HCT116 (cell line): Measurements from ENCODE around the gene NOC4L. TPM values are rescaled to one million over a fixed set of nuclear protein-coding genes. Genes with fewer than 3 reads are reported as not detected.

ENCODE experiments used
- ATAC-seq: fragments of 200-7000 bp; cut with Tn5 transposase; 2 replicates; pipeline ENCODE4 v1.9.1; 2020; ENCODE audit warnings: mild to moderate bottlenecking, moderate library complexity
- BruUV-seq: library from RNA; stranded (reverse); fragments of 400-500 nt; replicated peaks from 2 replicates; lab custom pipeline; 2021; lab: Mats Ljungman, UMichigan
- CTCF ChIA-PET: fragments of 300-600 bp; sonication (Branson Sonifier 250); formaldehyde crosslinking; loops from one replicate; lab custom pipeline; 2021; ENCODE audit warnings: antibody characterized with exemption; lab: Charles Lee
- POLR2A ChIA-PET: fragments of 300-600, 350-600 bp; sonication (Branson Sonifier 250); formaldehyde crosslinking; loops from one replicate; lab custom pipeline; 2021; ENCODE audit warnings: antibody characterized with exemption; lab: Charles Lee
- RAD21 ChIA-PET, 2 experiments: fragments of 300-600 bp; sonication (Branson Sonifier 250); formaldehyde crosslinking; loops; one replicate each; lab custom pipeline; 2023; ENCODE audit warnings: low total read pairs in 2 of 2; ENCODE audit not compliant: uncharacterized antibody in 2 of 2, unreplicated experiment in 2 of 2, low non-redundant PET in 1 of 2; lab: Charles Lee
- DNase-seq: peaks from one replicate; pipeline ENCODE4 v3.0.0-alpha.2; 2010; ENCODE audit warnings: low read depth, low spot score
- H2AFZ ChIP-seq: fragments of 200-600 bp; shearing (Covaris generic), sonication (generic); 2 replicates; pipeline ENCODE4 v1.6.1; 2017; ENCODE audit warnings: low read depth, mixed run types, mixed read lengths, antibody characterized with exemption, low read length; ENCODE audit not compliant: poor library complexity, severe bottlenecking
- H3K27ac ChIP-seq: 2 replicates; pipeline ENCODE4 v1.5.1; 2012; ENCODE audit warnings: low read depth, low read length
- H3K27me3 ChIP-seq: fragments of 200-600 bp; sonication (generic); 2 replicates; pipeline ENCODE4 v1.6.1; 2016; ENCODE audit warnings: mixed run types, low read length, mixed read lengths; ENCODE audit not compliant: insufficient read depth
- H3K36me3 ChIP-seq, 2 experiments: fragments of 200-500 bp in 1 of 2; fragments of 200-600 bp in 1 of 2; sonication (Bioruptor generic) in 1 of 2; sonication (generic) in 1 of 2; 2 replicates each; pipeline versions ENCODE4 v1.5.1 to v1.6.1; 2014 to 2016; ENCODE audit warnings: low read length in 2 of 2, inconsistent platforms in 1 of 2, mixed read lengths in 1 of 2, mixed run types in 1 of 2; ENCODE audit not compliant: insufficient read depth in 2 of 2, control insufficient read depth in 1 of 2
- H3K4me1 ChIP-seq, 2 experiments: fragments of 200-600 bp in 1 of 2; sonication (generic) in 1 of 2; 2 replicates each; pipeline versions ENCODE4 v1.5.1 to v1.6.1; 2012 to 2017; ENCODE audit warnings: low read length in 2 of 2, inconsistent platforms in 1 of 2, mild to moderate bottlenecking in 1 of 2, mixed read lengths in 1 of 2, mixed run types in 1 of 2, moderate library complexity in 1 of 2; ENCODE audit not compliant: insufficient read depth in 2 of 2, control insufficient read depth in 1 of 2
- H3K4me2 ChIP-seq: fragments of 200-600 bp; sonication (generic); 2 replicates; pipeline ENCODE4 v1.6.1; 2017; ENCODE audit warnings: mixed run types, low read length, mixed read lengths
- H3K4me3 ChIP-seq, 2 experiments: fragments of 200-600 bp in 1 of 2; sonication (generic) in 1 of 2; replicated peaks in 1 of 2; 2 replicates each; pipeline ENCODE4 v1.5.1; 2011 to 2016; ENCODE audit warnings: low read length in 2 of 2, control low read depth in 1 of 2, low read depth in 1 of 2, mild to moderate bottlenecking in 1 of 2, mixed read lengths in 1 of 2, mixed run types in 1 of 2
- H3K79me2 ChIP-seq: fragments of 200-600 bp; sonication (generic); 2 replicates; pipeline ENCODE4 v1.6.1; 2017; ENCODE audit warnings: mild to moderate bottlenecking, mixed run types, low read length, moderate library complexity, mixed read lengths; ENCODE audit not compliant: insufficient read depth
- H3K9ac ChIP-seq: fragments of 200-600 bp; sonication (generic); 2 replicates; pipeline ENCODE4 v1.6.1; 2016; ENCODE audit warnings: low read length, mixed read lengths
- H3K9me2 ChIP-seq: fragments of 200-600 bp; sonication (generic), shearing (Covaris generic); 2 replicates; pipeline ENCODE4 v1.6.1; 2017; ENCODE audit warnings: mixed run types, mild to moderate bottlenecking, moderate library complexity; ENCODE audit not compliant: insufficient read depth
- H3K9me3 ChIP-seq, 2 experiments: fragments of 200-500 bp in 1 of 2; fragments of 200-600 bp in 1 of 2; sonication (Bioruptor generic) in 1 of 2; sonication (generic) in 1 of 2; 2 replicates each; pipeline ENCODE4 v1.6.1; 2014 to 2017; ENCODE audit warnings: low read length in 2 of 2, mixed read lengths in 2 of 2, inconsistent platforms in 1 of 2, low read depth in 1 of 2, mild to moderate bottlenecking in 1 of 2, mixed run types in 1 of 2, moderate library complexity in 1 of 2; ENCODE audit not compliant: control insufficient read depth in 1 of 2, insufficient read depth in 1 of 2
- H4K20me1 ChIP-seq: fragments of 200-600 bp; sonication (generic), shearing (Covaris generic); 2 replicates; pipeline ENCODE4 v1.6.1; 2017; ENCODE audit warnings: mixed run types, mild to moderate bottlenecking, moderate library complexity; ENCODE audit not compliant: insufficient read depth
- CEBPB ChIP-seq: IDR thresholded peaks from 2 replicates; pipeline ENCODE4 v1.6.1; 2012; ENCODE audit warnings: low read depth
- ELF1 ChIP-seq: IDR thresholded peaks from 2 replicates; pipeline ENCODE4 v1.6.1; 2012; ENCODE audit warnings: low read depth, borderline replicate concordance
- EZH2 ChIP-seq: fragments of 200-600 bp; sonication (generic); IDR thresholded peaks from 2 replicates; pipeline ENCODE4 v1.6.1; 2017; ENCODE audit warnings: antibody characterized with exemption, mixed run types
- JUND ChIP-seq: IDR thresholded peaks from 2 replicates; pipeline ENCODE4 v1.6.1; 2012
- MAX ChIP-seq: IDR thresholded peaks from 2 replicates; pipeline ENCODE4 v1.6.1; 2012
- POLR2A ChIP-seq: IDR thresholded peaks from 2 replicates; pipeline ENCODE4 v1.7.0; 2011; ENCODE audit warnings: borderline replicate concordance; ENCODE audit not compliant: insufficient read depth, insufficient read length; ENCODE audit errors: extremely low read depth
- POLR2AphosphoS5 ChIP-seq: IDR thresholded peaks from 2 replicates; pipeline ENCODE4 v1.6.1; 2011; ENCODE audit warnings: mild to moderate bottlenecking, low read depth, low read length, moderate library complexity
- RAD21 ChIP-seq: IDR thresholded peaks from 2 replicates; pipeline ENCODE4 v1.6.1; 2012; ENCODE audit warnings: low read depth, mild to moderate bottlenecking
- TCF7L2 ChIP-seq: IDR thresholded peaks from 2 replicates; pipeline ENCODE4 v1.7.0; 2011; ENCODE audit warnings: borderline replicate concordance, inconsistent platforms; ENCODE audit not compliant: insufficient read depth, insufficient read length; ENCODE audit errors: extremely low read depth
- ZBTB33 ChIP-seq: IDR thresholded peaks from 2 replicates; pipeline ENCODE4 v1.6.1; 2011; ENCODE audit warnings: mild to moderate bottlenecking, low read length, moderate library complexity; ENCODE audit not compliant: insufficient replicate concordance; ENCODE audit errors: extremely low read depth
- ZFX ChIP-seq: fragments of 450-650 bp; IDR thresholded peaks from 2 replicates; pipeline ENCODE4 v1.6.1; 2017
- intact Hi-C: fragments of 100-400 bp; cut with micrococcal nuclease; formaldehyde crosslinking; loops from 2 replicates; pipeline ENCODE4 v1.10.0; 2022
- total RNA-seq: library from RNA; stranded (reverse); gene quantifications from one replicate; pipeline ENCODE4 v1.2.1, GENCODE V29; 2021; ENCODE audit not compliant: unreplicated experiment
- TF ChIP-seq, protein P1 (sequence below), 3 experiments: fragments of 200-600 bp in 1 of 3; sonication (generic) in 1 of 3; IDR thresholded peaks in 2 of 3; conservative IDR thresholded peaks in 1 of 3; 2 replicates each; pipeline ENCODE4 v1.5.1; 2012 to 2017; ENCODE audit warnings: low read depth in 2 of 3, low read length in 2 of 3, antibody characterized with exemption in 1 of 3, borderline replicate concordance in 1 of 3, control low read depth in 1 of 3, mild to moderate bottlenecking in 1 of 3, mixed read lengths in 1 of 3, mixed run types in 1 of 3, moderate library complexity in 1 of 3; ENCODE audit not compliant: insufficient read depth in 1 of 3
- TF ChIP-seq, protein P2 (sequence below): IDR thresholded peaks from 2 replicates; pipeline ENCODE4 v1.6.1; 2012

NOC4L gene
- total RNA-seq, 1 experiment from 2014 or later = 47.6 TPM

DNA sequence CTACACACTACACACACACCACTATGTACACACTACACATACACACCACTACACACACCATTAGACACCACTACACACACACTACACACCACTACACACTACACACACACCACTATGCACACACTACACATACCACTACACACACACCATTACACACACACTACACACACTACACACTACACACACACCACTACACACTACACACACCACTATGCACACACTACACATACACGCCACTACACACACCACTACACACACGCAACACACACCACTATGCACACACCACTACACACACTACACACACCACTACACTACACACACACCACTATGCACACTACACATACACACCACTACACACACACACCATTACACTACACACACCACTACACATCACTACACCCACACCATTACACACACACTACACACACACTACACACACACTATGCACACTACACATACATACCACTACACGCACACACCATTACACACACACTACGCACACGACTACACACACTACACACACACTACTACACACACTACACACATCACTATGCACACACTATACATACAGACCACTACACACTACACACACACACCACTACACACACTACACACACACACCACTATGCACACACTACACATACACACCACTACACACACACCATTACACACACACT is 13.6 kb downstream of the NOC4L start (continued):
- TF ChIP-seq, protein P1, sequence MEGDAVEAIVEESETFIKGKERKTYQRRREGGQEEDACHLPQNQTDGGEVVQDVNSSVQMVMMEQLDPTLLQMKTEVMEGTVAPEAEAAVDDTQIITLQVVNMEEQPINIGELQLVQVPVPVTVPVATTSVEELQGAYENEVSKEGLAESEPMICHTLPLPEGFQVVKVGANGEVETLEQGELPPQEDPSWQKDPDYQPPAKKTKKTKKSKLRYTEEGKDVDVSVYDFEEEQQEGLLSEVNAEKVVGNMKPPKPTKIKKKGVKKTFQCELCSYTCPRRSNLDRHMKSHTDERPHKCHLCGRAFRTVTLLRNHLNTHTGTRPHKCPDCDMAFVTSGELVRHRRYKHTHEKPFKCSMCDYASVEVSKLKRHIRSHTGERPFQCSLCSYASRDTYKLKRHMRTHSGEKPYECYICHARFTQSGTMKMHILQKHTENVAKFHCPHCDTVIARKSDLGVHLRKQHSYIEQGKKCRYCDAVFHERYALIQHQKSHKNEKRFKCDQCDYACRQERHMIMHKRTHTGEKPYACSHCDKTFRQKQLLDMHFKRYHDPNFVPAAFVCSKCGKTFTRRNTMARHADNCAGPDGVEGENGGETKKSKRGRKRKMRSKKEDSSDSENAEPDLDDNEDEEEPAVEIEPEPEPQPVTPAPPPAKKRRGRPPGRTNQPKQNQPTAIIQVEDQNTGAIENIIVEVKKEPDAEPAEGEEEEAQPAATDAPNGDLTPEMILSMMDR (IDR thresholded peaks at IDR 0.05 in 2 of 3, conservative IDR thresholded peaks at IDR 0.05 in 1 of 3; ENCODE audit: borderline replicate concordance in 1 of 3, insufficient read depth in 1 of 3, low read depth in 2 of 3, low read length in 2 of 3) = no peak
- TF ChIP-seq POLR2A = no peak
- TF ChIP-seq ELF1 = no peak
- TF ChIP-seq JUND = no peak
- TF ChIP-seq ZBTB33 = no peak
- TF ChIP-seq, all 23 proteins: peak for 0

DNA sequence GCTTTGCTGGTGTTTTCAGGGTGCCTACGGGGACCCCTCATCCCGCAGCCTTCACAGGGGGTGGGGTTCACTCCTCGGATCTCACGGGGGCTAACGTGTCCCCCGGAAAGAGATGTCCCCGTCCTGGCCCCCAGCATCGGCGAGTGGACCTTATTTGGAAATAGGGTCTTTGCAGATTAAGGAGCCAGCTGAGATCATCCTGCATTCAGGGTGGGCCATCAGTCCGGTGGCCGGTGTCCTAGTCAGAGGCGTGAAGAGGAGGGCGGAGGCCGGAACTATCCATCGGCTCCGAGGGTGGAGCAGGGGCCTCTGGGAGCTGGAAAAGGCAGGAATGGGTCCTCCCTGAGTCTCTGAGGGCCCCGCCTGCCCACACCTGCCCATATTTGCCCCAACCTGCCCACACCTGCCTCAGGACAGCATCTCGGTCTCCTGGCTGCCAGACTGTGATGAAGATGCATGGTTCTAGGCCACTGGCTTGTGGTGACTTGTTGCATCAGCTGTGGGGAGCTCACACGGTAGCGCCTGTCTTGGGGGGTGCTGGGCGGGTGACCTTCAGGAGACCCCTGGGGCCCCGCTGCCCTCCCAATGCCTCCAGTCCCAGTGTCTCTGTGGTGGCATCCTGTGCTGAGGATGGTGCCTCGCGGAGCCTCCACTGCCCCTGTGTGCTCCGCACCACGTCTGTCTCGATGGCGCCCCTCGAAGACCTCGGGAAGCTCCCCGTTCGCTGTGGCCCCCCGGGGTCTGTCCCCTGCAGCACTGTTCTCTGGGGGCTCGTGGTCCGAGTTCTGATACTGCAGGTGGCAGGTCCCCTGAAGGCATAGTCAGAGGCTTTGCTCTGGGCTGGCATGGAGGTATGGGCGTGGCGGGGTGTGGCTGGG is 14.7 kb downstream of the NOC4L start:
- Histone ChIP-seq H3K4me3 (no peak overlapping the region), H3K27me3 (no peaks in the 10 kb centered on the region), H3K9ac (no peak overlapping the region), H3K9me2 (no peaks in the 10 kb centered on the region), H4K20me1 (no peaks in the 10 kb centered on the region), H3K4me2 (no peak overlapping the region; the same call in 1 of the 2 replicates), H2AFZ (no peak overlapping the region), H3K36me3 (peaks cover 0 to 26% of the 10 kb centered on the region in 2 experiments; a peak in 1 of 4 replicates), H3K27ac (no peak overlapping the region; the same call in 1 of the 2 replicates), H3K4me1 (peaks cover 0 to 13% of the 10 kb centered on the region in 2 experiments; a peak in 1 of 4 replicates), H3K79me2 (no peaks in the 10 kb centered on the region), H3K9me3 (peaks cover 0 to 16% of the 10 kb centered on the region in 2 experiments; a peak in 1 of 4 replicates)
- intact Hi-C loops = no loop called here
- ChIA-PET CTCF (no interaction called here), POLR2A (no interaction called here), RAD21 (no interaction called here)
- no peak for ATAC-seq
- no peak for DNase-seq
- no TSS peak for BruUV-seq
- TF ChIP-seq CEBPB (no peak), TCF7L2 (no peak), ZFX (no peak), RAD21 (no peak), POLR2AphosphoS5 (no peak), MAX (no peak), EZH2 (no peak)
- TF ChIP-seq, protein P1 (IDR thresholded peaks at IDR 0.05 in 2 of 3, conservative IDR thresholded peaks at IDR 0.05 in 1 of 3; ENCODE audit: borderline replicate concordance in 1 of 3, insufficient read depth in 1 of 3, low read depth in 2 of 3, low read length in 2 of 3) = no peak
- TF ChIP-seq, protein P2, sequence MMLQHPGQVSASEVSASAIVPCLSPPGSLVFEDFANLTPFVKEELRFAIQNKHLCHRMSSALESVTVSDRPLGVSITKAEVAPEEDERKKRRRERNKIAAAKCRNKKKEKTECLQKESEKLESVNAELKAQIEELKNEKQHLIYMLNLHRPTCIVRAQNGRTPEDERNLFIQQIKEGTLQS = no peak
